MG63 (cell line): ENCODE results near the gene RBMS3. TPM values are rescaled to one million over a fixed set of nuclear protein-coding genes. Genes with fewer than 3 reads are reported as not detected.
"Not testable (repeated sequence)": the region's sequence is repeated elsewhere in the genome, so short reads cannot be mapped to it uniquely, and the experiment has no call there.

Experiments used
- DNase-seq: peaks from one replicate; pipeline ENCODE4 v3.0.0-alpha.2; 2020
- H3K27me3 ChIP-seq: fragments of 250-450 bp; sonication (Bioruptor Pico); 2 replicates; pipeline ENCODE4 v1.5.1; 2020; ENCODE audit warnings: mild to moderate bottlenecking, moderate library complexity
- H3K36me3 ChIP-seq: fragments of 250-450 bp; sonication (Bioruptor Pico); 2 replicates; pipeline ENCODE4 v1.5.1; 2020; ENCODE audit warnings: mild to moderate bottlenecking, moderate library complexity
- H3K4me3 ChIP-seq: fragments of 250-450 bp; sonication (Bioruptor Pico); 2 replicates; pipeline ENCODE4 v1.5.1; 2020; ENCODE audit warnings: mild to moderate bottlenecking, moderate library complexity
- H3K9me3 ChIP-seq: fragments of 250-450 bp; sonication (Bioruptor Pico); 2 replicates; pipeline ENCODE4 v1.5.1; 2020; ENCODE audit warnings: mild to moderate bottlenecking, moderate library complexity
- total RNA-seq: library from RNA; depleted of rRNA; stranded (reverse); fragments of >200 nt; shearing (Covaris generic); gene quantifications from 2 replicates; pipeline ENCODE4 v1.2.3, GENCODE V29; 2014; ENCODE audit warnings: low replicate concordance

RBMS3 gene
- total RNA-seq, 1 experiment from 2014 or later: 12.0 TPM

DNA sequence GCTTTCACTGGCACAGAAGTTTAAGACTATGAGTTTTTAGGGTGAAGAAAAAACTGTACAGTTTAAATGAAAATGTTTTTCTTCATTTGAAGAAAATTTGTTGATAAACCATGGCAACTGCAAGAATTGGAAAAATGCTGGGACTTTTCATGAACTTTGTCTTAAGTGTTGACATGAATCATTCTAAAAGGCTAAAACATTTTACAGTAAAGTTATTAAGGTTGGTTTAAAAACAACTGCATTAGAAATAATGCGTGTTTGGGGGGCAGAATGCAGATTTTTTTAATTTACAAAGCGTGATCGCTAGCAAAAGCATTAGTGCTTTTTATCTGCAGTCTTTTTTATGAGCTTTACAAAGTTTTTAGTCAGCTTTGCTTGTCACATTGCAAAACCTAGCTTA lies 723.6 kb downstream of the RBMS3 start:
- no peaks in the 10 kb centered on the region for H3K36me3 ChIP-seq
- no peak overlapping the region for H3K4me3 ChIP-seq
- no peak for DNase-seq
- no peaks in the 10 kb centered on the region for H3K27me3 ChIP-seq
- H3K9me3 ChIP-seq: no peaks in the 10 kb centered on the region

DNA sequence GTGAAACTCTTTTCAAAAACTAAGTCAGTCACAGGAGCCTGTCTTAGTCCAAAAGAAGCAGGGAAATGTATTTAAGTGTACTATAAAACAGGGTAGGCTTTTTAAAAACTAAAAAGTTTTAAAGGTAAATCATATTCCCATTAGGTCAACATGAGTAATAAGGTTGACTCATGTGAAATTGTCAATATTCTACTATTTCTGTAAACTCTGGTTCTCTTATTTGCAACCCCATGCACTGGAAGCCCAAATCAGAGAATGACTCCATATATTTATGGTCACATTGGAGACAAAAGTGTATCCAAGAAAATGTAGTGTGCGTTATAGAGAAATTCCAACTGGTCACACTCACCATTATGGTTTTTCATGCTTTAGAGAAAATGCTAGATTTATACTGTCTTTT lies 725.2 kb downstream of the RBMS3 start:
- H3K27me3 ChIP-seq: no peaks in the 10 kb centered on the region
- no peaks in the 10 kb centered on the region for H3K36me3 ChIP-seq
- DNase-seq: no peak
- H3K4me3 ChIP-seq: no peak overlapping the region
- H3K9me3 ChIP-seq: no peaks in the 10 kb centered on the region

DNA sequence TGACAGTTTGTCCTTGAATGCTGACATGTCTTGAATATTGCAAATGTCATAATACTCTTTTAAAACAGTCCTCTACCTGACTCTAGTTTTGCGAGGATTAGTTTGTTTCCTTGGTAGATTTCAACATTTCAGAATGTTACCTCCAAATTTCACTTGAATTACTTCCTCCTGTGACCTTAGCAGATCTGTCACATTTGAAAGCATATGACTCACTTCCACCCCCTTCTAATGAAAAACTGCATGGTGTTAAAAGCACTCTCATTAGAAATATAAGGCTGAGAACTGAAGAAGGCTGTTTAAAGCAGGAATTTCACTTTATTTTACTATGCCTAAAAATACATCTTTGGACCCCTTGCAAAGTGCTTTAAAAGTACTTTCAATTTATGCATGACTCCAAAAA lies 726.8 kb downstream of the RBMS3 start:
- Histone ChIP-seq H3K36me3 (no peaks in the 10 kb centered on the region), H3K4me3 (no peak overlapping the region), H3K27me3 (no peaks in the 10 kb centered on the region), H3K9me3 (no peaks in the 10 kb centered on the region)
- no peak for DNase-seq

DNA sequence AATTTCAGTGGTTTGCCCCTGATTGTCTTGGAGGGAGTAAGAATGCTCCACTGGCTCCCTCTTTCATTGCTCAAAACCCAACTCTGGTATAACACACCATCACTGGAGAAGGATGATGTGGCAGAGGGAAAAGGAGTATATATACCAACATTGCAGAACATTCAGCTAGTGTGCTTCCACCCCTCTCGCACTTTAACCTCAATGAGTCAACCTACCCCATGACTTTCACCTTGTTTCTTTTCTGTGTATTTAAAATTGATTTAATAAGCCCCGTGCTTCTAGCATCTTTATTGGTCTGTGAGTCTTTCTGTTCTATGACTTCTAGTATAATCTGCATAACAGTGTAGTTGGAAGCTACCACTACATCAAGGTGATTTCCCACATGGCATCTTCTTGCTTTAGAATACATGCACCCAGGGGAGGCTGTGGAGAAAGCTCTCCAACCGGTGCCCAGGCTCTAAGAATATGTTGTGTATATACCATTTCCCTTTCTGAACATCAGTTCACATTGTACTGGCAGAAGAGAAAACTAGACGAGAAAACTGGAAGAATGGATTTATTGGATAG lies 730.4 kb downstream of the RBMS3 start:
- no peaks in the 10 kb centered on the region for H3K27me3 ChIP-seq
- DNase-seq: no peak
- H3K9me3 ChIP-seq: no peaks in the 10 kb centered on the region
- H3K36me3 ChIP-seq: no peaks in the 10 kb centered on the region
- H3K4me3 ChIP-seq: no peak overlapping the region

DNA sequence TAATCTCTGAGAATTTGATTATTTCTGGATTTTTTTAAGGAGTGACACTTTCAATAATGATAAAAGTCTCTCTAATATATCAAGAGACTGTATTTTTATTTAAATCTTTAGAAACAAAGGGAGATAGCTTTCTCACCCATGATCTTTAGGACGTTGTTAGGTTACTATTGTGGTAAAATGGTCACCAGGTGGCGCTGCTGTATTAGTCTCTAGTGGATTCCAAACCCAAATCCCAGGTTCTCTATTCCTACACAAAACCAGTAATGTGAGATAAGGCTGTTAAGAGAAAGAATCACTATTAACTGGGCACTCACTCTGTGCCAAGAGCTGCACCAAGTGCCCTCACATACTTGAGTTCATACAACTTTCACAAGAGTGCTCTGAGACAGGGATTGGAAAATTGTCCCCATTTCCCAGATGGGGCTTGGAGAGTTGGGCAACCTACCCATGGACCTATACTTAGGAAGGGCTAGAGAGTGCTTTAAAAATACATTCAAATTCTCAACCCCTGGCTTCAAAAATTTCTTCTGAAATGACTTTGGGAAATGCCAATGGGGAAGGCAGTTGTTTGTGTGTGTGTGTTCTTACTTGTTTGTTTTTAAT lies 732.2 kb downstream of the RBMS3 start:
- Histone ChIP-seq H3K4me3 (no peak overlapping the region), H3K9me3 (no peaks in the 10 kb centered on the region), H3K27me3 (no peaks in the 10 kb centered on the region), H3K36me3 (no peaks in the 10 kb centered on the region)
- DNase-seq: peak; percentile 33

DNA sequence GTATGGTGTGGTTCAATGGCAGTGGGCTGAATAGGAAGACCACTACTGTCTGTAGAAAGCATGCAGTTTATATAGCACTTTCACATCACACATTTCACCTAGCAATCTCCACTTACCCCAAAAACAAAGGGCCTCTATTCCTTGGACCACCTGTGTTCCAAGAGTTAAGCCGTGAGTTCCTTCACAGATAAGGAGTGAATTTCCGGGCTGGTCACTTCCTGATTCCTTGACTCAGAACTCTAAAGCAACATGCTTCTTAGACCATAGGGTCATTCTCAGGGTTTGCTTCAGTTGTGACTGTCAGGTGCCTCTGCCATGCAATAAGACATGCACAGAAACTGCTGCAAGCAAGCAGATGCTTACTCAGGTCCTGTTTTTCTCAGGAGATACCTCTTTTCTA lies 737.0 kb downstream of the RBMS3 start:
- Histone ChIP-seq H3K36me3 (no peaks in the 10 kb centered on the region), H3K9me3 (no peaks in the 10 kb centered on the region), H3K27me3 (no peaks in the 10 kb centered on the region), H3K4me3 (no peak overlapping the region)
- no peak for DNase-seq

DNA sequence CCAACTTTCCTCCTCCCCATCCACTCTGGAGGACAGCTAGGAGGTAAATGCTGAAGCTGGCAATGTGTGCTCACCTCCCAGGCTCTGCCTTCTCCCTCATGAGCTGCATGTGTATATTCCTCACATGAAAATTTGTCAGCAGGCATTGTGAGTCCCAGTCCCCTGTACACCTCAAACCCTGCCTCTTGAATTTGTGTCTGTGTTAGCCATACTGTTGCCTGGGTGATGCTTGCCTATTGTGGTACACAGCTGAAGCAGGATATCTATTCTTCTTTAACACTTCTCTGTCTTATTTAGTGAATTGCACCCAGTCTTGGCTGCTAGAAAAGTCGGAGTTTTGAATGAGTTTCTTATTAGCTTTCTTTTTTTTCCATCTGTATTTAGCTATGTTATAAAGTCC lies 739.5 kb downstream of the RBMS3 start:
- Histone ChIP-seq H3K4me3 (no peak overlapping the region), H3K36me3 (no peaks in the 10 kb centered on the region)
- no peak for DNase-seq

DNA sequence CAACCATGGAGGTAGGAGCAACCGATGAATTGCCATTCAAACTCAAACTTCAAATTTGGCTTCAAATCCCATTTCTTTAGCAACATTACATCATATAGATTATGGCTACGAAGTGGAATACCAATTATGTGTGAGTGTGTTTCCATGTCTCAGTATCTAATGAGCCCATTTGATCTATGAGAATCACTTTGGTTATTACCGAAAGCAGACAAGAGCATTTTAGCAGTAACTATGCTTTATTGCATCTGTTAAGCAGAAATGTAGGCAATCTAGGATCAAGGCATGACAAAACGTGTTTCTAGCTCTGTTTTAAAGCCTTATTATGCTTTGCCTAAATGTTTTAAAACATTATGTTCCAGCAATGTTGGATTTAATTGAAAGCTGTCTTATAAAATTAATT lies 743.6 kb downstream of the RBMS3 start:
- Histone ChIP-seq H3K9me3 (no peaks in the 10 kb centered on the region), H3K27me3 (no peaks in the 10 kb centered on the region), H3K4me3 (no peak overlapping the region), H3K36me3 (no peaks in the 10 kb centered on the region)
- no peak for DNase-seq

More for the DNA sequence above, 739.5 kb downstream of the RBMS3 start:
- Histone ChIP-seq H3K27me3 (no peaks in the 10 kb centered on the region), H3K9me3 (no peaks in the 10 kb centered on the region)

DNA sequence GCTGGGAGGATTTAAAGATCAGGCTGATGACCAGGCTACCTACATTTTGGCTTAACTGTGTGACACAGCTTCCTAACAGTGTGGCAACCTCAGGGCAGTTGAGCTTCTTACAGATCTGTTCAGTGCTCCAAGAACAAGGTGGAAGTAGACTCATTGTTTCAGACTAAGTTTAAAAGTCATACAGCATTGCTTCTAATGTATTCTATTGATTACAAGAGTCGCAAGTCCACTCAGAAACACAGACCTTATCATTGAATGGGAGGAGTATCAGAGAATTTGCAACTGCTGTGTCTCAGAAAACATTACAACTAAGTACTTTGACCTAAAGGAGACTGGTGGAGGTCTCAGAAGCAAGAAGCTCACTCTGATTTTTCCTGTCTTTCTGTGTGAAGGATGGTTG lies 746.0 kb downstream of the RBMS3 start:
- no peak for DNase-seq
- H3K36me3 ChIP-seq: no peaks in the 10 kb centered on the region
- H3K4me3 ChIP-seq: no peak overlapping the region
- no peaks in the 10 kb centered on the region for H3K27me3 ChIP-seq
- H3K9me3 ChIP-seq: no peaks in the 10 kb centered on the region

DNA sequence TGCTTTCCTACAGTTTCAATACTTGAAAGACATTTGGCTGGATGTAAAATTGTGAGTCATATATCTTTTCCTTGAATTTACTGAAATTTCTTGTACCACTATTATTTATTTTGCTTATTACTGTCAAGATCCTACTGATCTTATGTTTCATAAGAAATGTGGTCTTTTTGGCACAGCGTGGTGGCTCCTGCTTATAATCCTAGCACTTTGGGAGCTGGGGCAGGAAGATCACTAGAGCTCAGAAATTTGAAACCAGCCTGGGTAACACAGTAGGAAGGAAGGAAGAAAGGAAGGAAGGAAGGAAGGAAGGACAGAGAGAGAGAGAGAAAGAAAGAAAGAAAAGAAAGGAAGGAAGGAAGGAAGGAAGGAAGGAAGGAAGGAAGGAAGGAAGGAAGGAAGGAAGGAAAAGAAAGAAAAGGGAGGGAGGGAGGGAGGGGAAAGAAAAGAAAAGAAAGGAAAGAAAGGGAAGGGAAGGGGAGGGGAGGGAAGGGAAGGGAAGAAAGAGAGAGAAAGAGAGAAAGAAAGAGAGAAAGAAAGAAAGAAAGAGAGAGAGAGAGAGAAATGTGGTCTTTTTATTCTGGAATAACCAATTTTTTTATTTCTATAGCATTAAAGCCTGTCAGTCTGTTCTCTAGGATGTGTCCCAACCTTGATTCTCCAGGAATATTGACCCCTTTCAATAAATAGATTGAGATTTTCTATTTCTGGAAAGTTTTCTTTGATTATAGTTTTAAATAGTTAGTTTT lies 753.5 kb downstream of the RBMS3 start:
- DNase-seq: peak; percentile 28
- Histone ChIP-seq H3K9me3 (no peaks in the 10 kb centered on the region), H3K4me3 (no peak overlapping the region), H3K27me3 (no peaks in the 10 kb centered on the region), H3K36me3 (no peaks in the 10 kb centered on the region)

DNA sequence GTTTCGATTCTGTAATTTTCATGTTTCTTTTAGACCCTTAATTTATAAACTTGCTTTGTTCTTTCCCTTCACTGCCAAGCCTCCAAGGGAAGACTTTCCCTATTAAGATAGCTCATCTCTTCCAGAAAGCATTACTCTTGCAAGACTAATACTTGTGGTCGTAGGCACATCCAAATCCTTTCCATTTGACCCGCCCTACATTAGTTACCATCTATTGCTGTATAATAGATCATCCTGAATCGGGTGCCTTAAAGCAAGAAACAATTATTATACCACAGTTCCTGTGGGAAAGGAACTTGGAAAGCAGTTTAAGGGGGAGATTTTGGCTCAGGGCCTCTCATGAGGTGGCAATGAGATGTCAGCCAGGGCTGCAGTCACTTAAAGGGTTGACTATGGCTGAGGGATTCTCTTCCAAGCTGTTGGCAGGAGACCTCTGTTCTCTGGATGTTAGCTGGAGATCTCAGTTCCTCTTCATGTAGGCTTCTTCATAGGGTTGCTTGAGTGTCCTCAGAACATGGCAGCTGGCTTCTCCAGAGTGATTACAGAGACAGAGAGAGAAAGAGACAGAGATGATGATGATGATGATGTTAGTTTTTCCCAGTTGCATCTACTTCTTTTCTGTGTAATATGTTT lies 755.2 kb downstream of the RBMS3 start:
- Histone ChIP-seq H3K9me3 (no peaks in the 10 kb centered on the region), H3K27me3 (no peaks in the 10 kb centered on the region), H3K4me3 (no peak overlapping the region), H3K36me3 (no peaks in the 10 kb centered on the region)
- peak; percentile 9 for DNase-seq

DNA sequence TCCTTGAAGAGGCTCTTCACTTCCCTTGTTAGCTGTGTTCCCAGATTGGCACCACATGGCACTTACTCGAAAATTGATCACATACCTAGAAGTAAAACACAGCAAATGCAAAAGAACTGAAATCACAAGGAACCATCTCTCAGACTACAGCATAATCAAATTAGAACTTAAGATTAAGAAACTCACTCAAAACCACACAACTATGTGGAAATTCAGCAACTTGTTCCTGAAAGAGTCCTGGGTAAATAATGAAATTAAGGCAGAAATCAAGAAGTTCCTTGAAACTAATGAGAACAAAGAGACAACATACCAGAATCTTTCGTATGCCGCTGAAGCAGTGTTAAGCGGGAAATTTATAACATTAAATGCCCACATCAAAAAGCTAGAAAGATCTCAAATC lies 759.3 kb downstream of the RBMS3 start:
- H3K27me3 ChIP-seq: no peaks in the 10 kb centered on the region

DNA sequence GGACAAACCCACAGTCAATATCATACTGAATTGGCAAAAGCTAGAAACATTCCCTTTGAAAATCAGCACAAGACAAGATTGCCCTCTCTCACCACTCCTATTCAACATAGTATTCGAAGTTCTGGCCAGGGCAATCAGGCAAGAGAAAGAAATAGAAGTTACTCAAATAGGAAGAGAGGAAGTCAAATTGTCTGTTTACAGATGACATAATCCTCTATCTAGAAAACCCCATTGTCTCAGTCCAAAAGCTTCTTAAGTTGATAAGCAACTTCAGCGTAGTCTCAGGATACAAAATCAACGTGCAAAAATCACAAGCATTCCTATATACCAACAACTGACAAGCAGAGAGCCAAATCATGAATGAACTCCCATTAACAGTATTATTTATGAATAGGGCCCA lies 760.6 kb downstream of the RBMS3 start:
- H3K27me3 ChIP-seq, H3K4me3 ChIP-seq, H3K36me3 ChIP-seq, DNase-seq, H3K9me3 ChIP-seq: not testable (repeated sequence)

More for the DNA sequence above, 759.3 kb downstream of the RBMS3 start:
- Histone ChIP-seq H3K4me3 (no peak overlapping the region), H3K36me3 (no peaks in the 10 kb centered on the region), H3K9me3 (no peaks in the 10 kb centered on the region)
- no peak for DNase-seq

DNA sequence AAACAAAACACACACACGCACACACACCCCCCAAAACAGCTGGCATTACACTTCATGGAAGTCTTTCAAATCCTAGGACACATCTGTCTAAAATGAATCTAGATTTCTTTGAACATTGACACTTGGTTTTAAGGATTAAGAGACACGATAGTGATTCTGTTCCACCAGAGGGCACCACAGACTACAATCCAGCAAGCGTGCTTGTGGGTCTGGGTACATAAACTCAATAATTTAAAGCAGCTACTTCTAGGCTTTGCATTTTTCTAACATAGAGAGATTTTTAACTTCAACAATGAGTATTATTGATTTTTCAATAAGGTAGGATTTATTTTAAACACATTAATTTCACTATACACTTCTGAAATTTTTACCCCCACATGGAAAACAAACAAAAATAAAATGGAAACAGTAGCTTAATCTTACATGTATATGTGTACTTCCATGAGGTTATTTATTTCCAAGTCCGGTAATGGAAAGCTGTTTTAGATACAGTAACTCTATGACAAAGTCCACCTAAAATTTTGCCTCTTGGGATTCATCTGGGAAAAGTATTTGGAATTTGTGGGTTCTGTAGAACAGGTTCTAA lies 761.5 kb downstream of the RBMS3 start:
- peak; percentile 33 for DNase-seq
- no peaks in the 10 kb centered on the region for H3K36me3 ChIP-seq
- no peak overlapping the region for H3K4me3 ChIP-seq
- H3K9me3 ChIP-seq: no peaks in the 10 kb centered on the region
- H3K27me3 ChIP-seq: no peaks in the 10 kb centered on the region

DNA sequence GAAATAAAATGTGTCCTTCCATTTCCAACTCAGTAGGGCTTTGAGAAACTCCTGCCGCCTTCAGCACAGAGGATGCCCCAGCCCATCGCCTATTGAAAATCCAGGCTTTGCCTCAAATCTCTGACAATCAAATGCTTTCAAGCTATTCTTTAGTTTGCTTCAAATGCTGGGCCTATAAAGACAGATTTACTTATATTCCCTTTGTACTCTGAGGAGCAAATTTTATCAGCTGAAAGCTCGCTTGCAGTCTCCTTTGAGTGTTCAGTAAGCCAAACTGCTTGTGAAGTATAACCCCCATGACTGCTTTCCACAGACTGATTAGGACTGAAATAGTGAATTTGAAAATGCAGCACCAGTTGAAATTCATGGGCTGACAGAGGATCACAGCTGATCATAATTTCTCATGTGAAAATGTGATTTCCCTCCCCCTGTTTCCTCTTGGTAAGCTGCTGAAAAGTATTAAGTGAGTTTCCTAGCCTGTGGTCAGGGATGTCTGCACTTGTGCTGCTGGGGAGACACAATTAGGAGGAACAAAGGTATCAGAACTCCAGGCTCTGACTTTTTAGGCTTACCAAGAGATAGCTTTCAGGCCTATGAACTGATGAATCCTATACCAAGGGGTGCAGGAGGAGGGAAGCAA lies 762.2 kb downstream of the RBMS3 start:
- H3K36me3 ChIP-seq: no peaks in the 10 kb centered on the region
- no peaks in the 10 kb centered on the region for H3K9me3 ChIP-seq
- DNase-seq: no peak
- no peaks in the 10 kb centered on the region for H3K27me3 ChIP-seq
- H3K4me3 ChIP-seq: no peak overlapping the region

DNA sequence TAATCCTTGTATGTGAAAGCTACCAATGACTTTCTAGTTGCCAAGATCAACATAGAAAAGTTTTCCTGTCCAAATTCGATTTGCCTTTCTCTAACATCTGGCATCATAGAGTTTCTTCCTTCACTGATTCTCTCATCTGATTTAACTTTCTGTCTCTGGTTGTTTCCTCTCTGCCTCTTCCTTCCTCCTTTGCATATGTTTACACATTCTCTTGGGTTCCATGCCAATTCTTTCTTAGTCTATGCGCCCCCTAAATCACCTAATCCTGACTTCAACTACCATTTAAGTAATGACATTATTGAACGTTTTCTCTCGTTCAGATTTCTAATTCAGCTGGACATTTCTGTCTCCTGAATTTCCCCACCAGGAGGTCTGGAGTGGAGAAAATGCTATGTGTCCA lies 763.6 kb downstream of the RBMS3 start:
- DNase-seq: no peak
- Histone ChIP-seq H3K9me3 (no peaks in the 10 kb centered on the region), H3K36me3 (no peaks in the 10 kb centered on the region), H3K27me3 (no peaks in the 10 kb centered on the region), H3K4me3 (no peak overlapping the region)

DNA sequence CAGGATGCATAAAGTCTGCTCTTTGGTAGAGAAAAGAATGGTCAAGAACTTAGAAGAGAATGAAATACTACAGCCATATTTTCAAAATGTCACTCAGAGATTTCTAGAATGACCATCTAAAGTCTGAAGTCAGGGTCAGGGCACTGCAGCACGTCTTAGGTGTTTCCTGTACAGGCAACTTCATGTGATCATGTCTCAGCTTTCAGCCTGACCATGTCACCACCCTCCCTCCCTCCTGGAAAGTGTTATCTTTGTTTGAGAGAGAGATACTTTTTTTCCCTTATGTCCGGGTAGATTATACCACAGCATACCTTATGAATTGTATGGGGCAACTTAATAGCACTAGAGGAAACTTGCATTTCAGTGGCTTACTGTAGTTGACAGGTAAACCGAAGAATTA lies 767.6 kb downstream of the RBMS3 start:
- DNase-seq: no peak
- Histone ChIP-seq H3K9me3 (no peaks in the 10 kb centered on the region), H3K4me3 (no peak overlapping the region), H3K27me3 (no peaks in the 10 kb centered on the region), H3K36me3 (no peaks in the 10 kb centered on the region)
